OCI-LY7 (cell line): Measurements from ENCODE around the gene CST6. TPM values are rescaled to one million over a fixed set of nuclear protein-coding genes. Genes with fewer than 3 reads are reported as not detected.

Experiments used
- BruUV-seq: library from RNA; stranded (reverse); fragments of 400-500 nt; replicated peaks from 2 replicates; lab custom pipeline; 2021; lab: Mats Ljungman, UMichigan
- CTCF ChIA-PET: fragments of 300-600 bp; sonication (Branson Sonifier 250); formaldehyde crosslinking; loops from one replicate; lab custom pipeline; 2022; ENCODE audit warnings: antibody characterized with exemption; ENCODE audit not compliant: unreplicated experiment; lab: Charles Lee
- POLR2A ChIA-PET: fragments of 300-600 bp; sonication (Branson Sonifier 250); formaldehyde crosslinking; loops from one replicate; lab custom pipeline; 2022; ENCODE audit warnings: antibody characterized with exemption; lab: Charles Lee
- DNase-seq: peaks from one replicate; pipeline ENCODE4 v3.0.0-alpha.2; 2015; ENCODE audit warnings: low spot score
- H2AFZ ChIP-seq: fragments of 200-600 bp; sonication (generic), shearing (Covaris generic); 2 replicates; pipeline ENCODE4 v1.6.1; 2014; ENCODE audit warnings: mild to moderate bottlenecking, antibody characterized with exemption, low read length, moderate library complexity
- H3K27ac ChIP-seq: fragments of 200-600 bp; sonication (generic); 2 replicates; pipeline ENCODE4 v1.5.1; 2014; ENCODE audit warnings: mixed run types, low read depth, mild to moderate bottlenecking, moderate library complexity, low read length, inconsistent platforms; ENCODE audit not compliant: poor library complexity, severe bottlenecking
- H3K36me3 ChIP-seq: fragments of 200-600 bp; sonication (generic); 2 replicates; pipeline ENCODE4 v1.6.1; 2014; ENCODE audit warnings: mild to moderate bottlenecking, antibody characterized with exemption, low read length, moderate library complexity, mixed read lengths; ENCODE audit not compliant: insufficient read depth
- H3K4me1 ChIP-seq: fragments of 200-600 bp; sonication (generic); 2 replicates; pipeline ENCODE4 v1.5.1; 2014; ENCODE audit warnings: mild to moderate bottlenecking, low read length; ENCODE audit not compliant: insufficient read depth, poor library complexity, severe bottlenecking
- H3K4me2 ChIP-seq: fragments of 200-600 bp; sonication (generic); 2 replicates; pipeline ENCODE4 v1.6.1; 2014; ENCODE audit warnings: mild to moderate bottlenecking, low read length
- H3K4me3 ChIP-seq: fragments of 200-600 bp; sonication (generic); 2 replicates; pipeline ENCODE4 v1.5.1; 2014; ENCODE audit warnings: mild to moderate bottlenecking, low read depth, low read length; ENCODE audit not compliant: poor library complexity, severe bottlenecking
- H3K79me2 ChIP-seq: fragments of 200-600 bp; sonication (generic); 2 replicates; pipeline ENCODE4 v1.6.1; 2016; ENCODE audit warnings: low read depth, mild to moderate bottlenecking, low read length, moderate library complexity, mixed read lengths; ENCODE audit not compliant: insufficient read depth
- H3K9me2 ChIP-seq: fragments of 200-600 bp; sonication (generic); 2 replicates; pipeline ENCODE4 v1.6.1; 2016; ENCODE audit warnings: mild to moderate bottlenecking, low read length, mixed read lengths; ENCODE audit not compliant: insufficient read depth
- H3K9me3 ChIP-seq: fragments of 200-600 bp; sonication (generic); 2 replicates; pipeline ENCODE4 v1.6.1; 2014; ENCODE audit warnings: mild to moderate bottlenecking, mixed run types, low read length, mixed read lengths
- H4K20me1 ChIP-seq: fragments of 200-600 bp; sonication (generic); 2 replicates; pipeline ENCODE4 v1.6.1; 2014; ENCODE audit warnings: mild to moderate bottlenecking, antibody characterized with exemption, low read length, moderate library complexity, mixed read lengths; ENCODE audit not compliant: insufficient read depth
- CTCF ChIP-seq: fragments of 200-600 bp; sonication (generic); conservative IDR thresholded peaks from 2 replicates; pipeline ENCODE4 v1.5.1; 2014; ENCODE audit warnings: mild to moderate bottlenecking, antibody characterized with exemption, low read length, moderate library complexity, mixed read lengths
- EZH2phosphoT487 ChIP-seq: fragments of 200-600 bp; sonication (generic); IDR thresholded peaks from 2 replicates; pipeline ENCODE4 v1.6.1; 2018; ENCODE audit warnings: low read depth, borderline replicate concordance, mild to moderate bottlenecking, mixed run types, antibody characterized with exemption, low read length, moderate library complexity, mixed read lengths
- intact Hi-C: fragments of 100-400 bp; cut with micrococcal nuclease; formaldehyde crosslinking; loops from one replicate; pipeline ENCODE4 v1.10.0; 2022; ENCODE audit not compliant: unreplicated experiment
- total RNA-seq, 2 experiments: library from RNA; depleted of rRNA in 1 of 2; stranded (reverse); fragments of >200 nt in 1 of 2; shearing (Covaris generic) in 1 of 2; gene quantifications; 2 replicates each; pipeline ENCODE4 v1.2.3, GENCODE V29; 2014 to 2022

The CST6 gene
- total RNA-seq, 2 experiments from 2014 or later, result not detected

GRCh38 chr11:66061268-66061667, 49.5 kb downstream of the CST6 start:
- Histone ChIP-seq H3K4me2 (no peak overlapping the region), H2AFZ (no peak overlapping the region), H3K79me2 (peaks cover 9% of the 10 kb centered on the region; the same call in 1 of the 2 replicates), H3K36me3 (peaks cover 98% of the 10 kb centered on the region), H4K20me1 (no peaks in the 10 kb centered on the region), H3K4me1 (no peaks in the 10 kb centered on the region), H3K9me2 (no peaks in the 10 kb centered on the region), H3K9me3 (0 out of 2 replicates have a peak, but pooled peaks cover 5% of the 10 kb centered on the region), H3K4me3 (no peak overlapping the region), H3K27ac (no peak overlapping the region)
- DNase-seq, result no peak
- ChIA-PET CTCF (no interaction called here), POLR2A (no interaction called here)
- intact Hi-C loops, result no loop called here
- no TSS peak for BruUV-seq
- TF ChIP-seq CTCF, result no peak
- TF ChIP-seq EZH2phosphoT487, result no peak

- POLR2A ChIA-PET, result interaction anchor here (2.6 kb wide), 1 partner anchor 10 kb away, joined by 20 read pairs; the partner anchor contains the start of gene SF3B2
- Histone ChIP-seq H4K20me1 (no peaks in the 10 kb centered on the region), H3K4me3 (no peak overlapping the region), H3K9me3 (0 out of 2 replicates have a peak, but pooled peaks cover 5% of the 10 kb centered on the region), H3K4me2 (no peak overlapping the region), H3K27ac (no peak overlapping the region), H3K9me2 (no peaks in the 10 kb centered on the region), H2AFZ (no peak overlapping the region), H3K79me2 (peaks cover 9% of the 10 kb centered on the region; the same call in 1 of the 2 replicates), H3K36me3 (peaks cover 98% of the 10 kb centered on the region), H3K4me1 (no peaks in the 10 kb centered on the region)
- CTCF ChIA-PET, result interaction anchor here (0.9 kb wide), 1 partner anchor 10 kb away, joined by 4 read pairs; the partner anchor contains the start of gene SF3B2
- intact Hi-C loops, result no loop called here
- TF ChIP-seq EZH2phosphoT487, result no peak
- TF ChIP-seq CTCF, result no peak
- no TSS peak for BruUV-seq
- DNase-seq, result no peak
Observed at GRCh38 chr11:66062408-66062807, 50.6 kb downstream of the CST6 start.

Other genes starting within 250 kb of the CST6 start
- gene AP5B1, start 231.0 kb upstream of the CST6 start, total RNA-seq (2014; rRNA removed; shearing (Covaris generic)), result 10.2 and 12.9 TPM in 2 replicates
- 23.9 and 25.6 TPM in 2 replicates for gene AP5B1, start 231.0 kb upstream of the CST6 start, total RNA-seq (2022)
- gene OVOL1, start 224.9 kb upstream of the CST6 start, total RNA-seq (2014; rRNA removed; shearing (Covaris generic)), result 0.15 TPM in 1 of 2 replicates, not detected in the other
- gene OVOL1, start 224.9 kb upstream of the CST6 start, total RNA-seq (2022), result not detected in 2 replicates
- not detected in 2 replicates for gene SNX32, start 178.0 kb upstream of the CST6 start, total RNA-seq (2014; rRNA removed; shearing (Covaris generic))
- not detected in 2 replicates for gene SNX32, start 178.0 kb upstream of the CST6 start, total RNA-seq (2022)
- gene CFL1, start 153.8 kb upstream of the CST6 start, total RNA-seq (2014; rRNA removed; shearing (Covaris generic)), result 1,019 and 1,146 TPM in 2 replicates
- gene CFL1, start 153.8 kb upstream of the CST6 start, total RNA-seq (2022), result 1,064 and 1,119 TPM in 2 replicates
- gene MUS81, start 151.6 kb upstream of the CST6 start, total RNA-seq (2014; rRNA removed; shearing (Covaris generic)), result 110 and 130 TPM in 2 replicates
- gene MUS81, start 151.6 kb upstream of the CST6 start, total RNA-seq (2022), result 94.2 and 102 TPM in 2 replicates
- gene EFEMP2, start 139.2 kb upstream of the CST6 start, total RNA-seq (2014; rRNA removed; shearing (Covaris generic)), result 6.1 and 7.2 TPM in 2 replicates
- 7.6 and 8.9 TPM in 2 replicates for gene EFEMP2, start 139.2 kb upstream of the CST6 start, total RNA-seq (2022)
- gene CTSW, start 132.2 kb upstream of the CST6 start, total RNA-seq (2014; rRNA removed; shearing (Covaris generic)), result not detected in 2 replicates
- not detected in 2 replicates for gene CTSW, start 132.2 kb upstream of the CST6 start, total RNA-seq (2022)
- 133 and 184 TPM in 2 replicates for gene FIBP, start 123.5 kb upstream of the CST6 start, total RNA-seq (2014; rRNA removed; shearing (Covaris generic))
- gene FIBP, start 123.5 kb upstream of the CST6 start, total RNA-seq (2022), result 89.4 and 97.3 TPM in 2 replicates
- 72.7 and 76.7 TPM in 2 replicates for gene CCDC85B, start 121.3 kb upstream of the CST6 start, total RNA-seq (2014; rRNA removed; shearing (Covaris generic))
- 49.0 and 64.1 TPM in 2 replicates for gene CCDC85B, start 121.3 kb upstream of the CST6 start, total RNA-seq (2022)
- gene FOSL1, start 111.6 kb upstream of the CST6 start, total RNA-seq (2014; rRNA removed; shearing (Covaris generic)), result 0.88 TPM in 1 of 2 replicates, not detected in the other
- 0.52 TPM in 1 of 2 replicates, not detected in the other for gene FOSL1, start 111.6 kb upstream of the CST6 start, total RNA-seq (2022)
- gene C11orf68, start 92.9 kb upstream of the CST6 start, total RNA-seq (2014; rRNA removed; shearing (Covaris generic)), result 10.7 and 11.7 TPM in 2 replicates
- 26.2 and 28.1 TPM in 2 replicates for gene C11orf68, start 92.9 kb upstream of the CST6 start, total RNA-seq (2022)
- gene DRAP1, start 92.6 kb upstream of the CST6 start, total RNA-seq (2014; rRNA removed; shearing (Covaris generic)), result 93.2 and 110 TPM in 2 replicates
- 68.2 and 81.2 TPM in 2 replicates for gene DRAP1, start 92.6 kb upstream of the CST6 start, total RNA-seq (2022)
- not detected in 2 replicates for gene TSGA10IP, start 66.5 kb upstream of the CST6 start, total RNA-seq (2014; rRNA removed; shearing (Covaris generic))
- not detected in 2 replicates for gene TSGA10IP, start 66.5 kb upstream of the CST6 start, total RNA-seq (2022)
- gene SART1, start 50.3 kb upstream of the CST6 start, total RNA-seq (2014; rRNA removed; shearing (Covaris generic)), result 50.4 and 93.8 TPM in 2 replicates
- 55.5 and 57.8 TPM in 2 replicates for gene SART1, start 50.3 kb upstream of the CST6 start, total RNA-seq (2022)
- 51.1 and 65.9 TPM in 2 replicates for gene EIF1AD, start 9.9 kb upstream of the CST6 start, total RNA-seq (2014; rRNA removed; shearing (Covaris generic))
- gene EIF1AD, start 9.9 kb upstream of the CST6 start, total RNA-seq (2022), result 55.5 and 63.2 TPM in 2 replicates
- gene BANF1, start 9.5 kb upstream of the CST6 start, total RNA-seq (2014; rRNA removed; shearing (Covaris generic)), result 70.6 and 82.2 TPM in 2 replicates
- 317 and 327 TPM in 2 replicates for gene BANF1, start 9.5 kb upstream of the CST6 start, total RNA-seq (2022)
- gene CATSPER1, start 14.5 kb downstream of the CST6 start, total RNA-seq (2014; rRNA removed; shearing (Covaris generic)), result not detected in 2 replicates
- gene CATSPER1, start 14.5 kb downstream of the CST6 start, total RNA-seq (2022), result not detected in 2 replicates
- not detected in 2 replicates for gene GAL3ST3, start 37.2 kb downstream of the CST6 start, total RNA-seq (2014; rRNA removed; shearing (Covaris generic))
- not detected in 2 replicates for gene GAL3ST3, start 37.2 kb downstream of the CST6 start, total RNA-seq (2022)
- 185 and 191 TPM in 2 replicates for gene SF3B2, start 40.4 kb downstream of the CST6 start, total RNA-seq (2014; rRNA removed; shearing (Covaris generic))
- gene SF3B2, start 40.4 kb downstream of the CST6 start, total RNA-seq (2022), result 251 and 260 TPM in 2 replicates
- 21.2 and 23.7 TPM in 2 replicates for gene PACS1, start 58.3 kb downstream of the CST6 start, total RNA-seq (2014; rRNA removed; shearing (Covaris generic))
- gene PACS1, start 58.3 kb downstream of the CST6 start, total RNA-seq (2022), result 50.5 and 52.5 TPM in 2 replicates
- 19.8 and 22.1 TPM in 2 replicates for gene KLC2, start 245.7 kb downstream of the CST6 start, total RNA-seq (2014; rRNA removed; shearing (Covaris generic))
- gene KLC2, start 245.7 kb downstream of the CST6 start, total RNA-seq (2022), result 43.6 and 55.2 TPM in 2 replicates